ENCODE results near the gene LRP1B. TPM values are rescaled to one million over a fixed set of nuclear protein-coding genes. Genes with fewer than 3 reads are reported as not detected.

The LRP1B gene
- total RNA-seq, 1 experiment from 2014 or later: 0.21 TPM

DNA sequence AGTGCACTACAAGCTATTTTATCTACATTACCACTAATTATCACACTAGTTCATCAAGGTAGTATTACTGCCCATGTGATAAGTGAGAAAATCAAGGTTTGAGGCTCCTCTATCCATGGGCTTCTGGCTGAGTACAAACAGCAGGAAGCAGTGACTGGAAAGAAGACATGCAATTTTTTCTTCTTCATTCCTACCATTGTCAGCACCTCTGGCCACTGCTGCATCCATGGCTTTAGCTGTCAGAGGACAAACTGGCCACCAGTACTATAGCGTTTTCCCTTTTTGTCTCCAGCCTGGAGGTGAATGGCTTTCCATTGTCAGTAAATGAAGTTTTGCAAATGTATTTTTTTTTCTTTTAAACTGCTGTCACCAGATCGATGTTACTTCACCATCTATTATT, 674.9 kb downstream of the LRP1B start:
- no peaks in the 10 kb centered on the region for H3K36me3 Mint-ChIP-seq (ENCODE audit: insufficient read depth, unreplicated experiment)
- H3K9me3 Mint-ChIP-seq (ENCODE audit: low read depth, unreplicated experiment): no peaks in the 10 kb centered on the region
- intact Hi-C loops (cut with micrococcal nuclease; ENCODE audit: unreplicated experiment): no loop called here
- H3K4me1 Mint-ChIP-seq (ENCODE audit: low read depth, unreplicated experiment): no peaks in the 10 kb centered on the region
- TF ChIP-seq, protein P1, sequence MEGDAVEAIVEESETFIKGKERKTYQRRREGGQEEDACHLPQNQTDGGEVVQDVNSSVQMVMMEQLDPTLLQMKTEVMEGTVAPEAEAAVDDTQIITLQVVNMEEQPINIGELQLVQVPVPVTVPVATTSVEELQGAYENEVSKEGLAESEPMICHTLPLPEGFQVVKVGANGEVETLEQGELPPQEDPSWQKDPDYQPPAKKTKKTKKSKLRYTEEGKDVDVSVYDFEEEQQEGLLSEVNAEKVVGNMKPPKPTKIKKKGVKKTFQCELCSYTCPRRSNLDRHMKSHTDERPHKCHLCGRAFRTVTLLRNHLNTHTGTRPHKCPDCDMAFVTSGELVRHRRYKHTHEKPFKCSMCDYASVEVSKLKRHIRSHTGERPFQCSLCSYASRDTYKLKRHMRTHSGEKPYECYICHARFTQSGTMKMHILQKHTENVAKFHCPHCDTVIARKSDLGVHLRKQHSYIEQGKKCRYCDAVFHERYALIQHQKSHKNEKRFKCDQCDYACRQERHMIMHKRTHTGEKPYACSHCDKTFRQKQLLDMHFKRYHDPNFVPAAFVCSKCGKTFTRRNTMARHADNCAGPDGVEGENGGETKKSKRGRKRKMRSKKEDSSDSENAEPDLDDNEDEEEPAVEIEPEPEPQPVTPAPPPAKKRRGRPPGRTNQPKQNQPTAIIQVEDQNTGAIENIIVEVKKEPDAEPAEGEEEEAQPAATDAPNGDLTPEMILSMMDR (IDR thresholded peaks at IDR 0.05; ENCODE audit: unreplicated experiment): no peak
- H3K4me3 Mint-ChIP-seq (ENCODE audit: low read depth, unreplicated experiment): no peak overlapping the region
- no peak overlapping the region for H3K27ac Mint-ChIP-seq (ENCODE audit: unreplicated experiment)
- CTCF ChIA-PET: no interaction called here
- no peak for DNase-seq
- no peaks in the 10 kb centered on the region for H3K27me3 Mint-ChIP-seq (ENCODE audit: unreplicated experiment)
- BruUV-seq (replicated peaks): no TSS peak

DNA sequence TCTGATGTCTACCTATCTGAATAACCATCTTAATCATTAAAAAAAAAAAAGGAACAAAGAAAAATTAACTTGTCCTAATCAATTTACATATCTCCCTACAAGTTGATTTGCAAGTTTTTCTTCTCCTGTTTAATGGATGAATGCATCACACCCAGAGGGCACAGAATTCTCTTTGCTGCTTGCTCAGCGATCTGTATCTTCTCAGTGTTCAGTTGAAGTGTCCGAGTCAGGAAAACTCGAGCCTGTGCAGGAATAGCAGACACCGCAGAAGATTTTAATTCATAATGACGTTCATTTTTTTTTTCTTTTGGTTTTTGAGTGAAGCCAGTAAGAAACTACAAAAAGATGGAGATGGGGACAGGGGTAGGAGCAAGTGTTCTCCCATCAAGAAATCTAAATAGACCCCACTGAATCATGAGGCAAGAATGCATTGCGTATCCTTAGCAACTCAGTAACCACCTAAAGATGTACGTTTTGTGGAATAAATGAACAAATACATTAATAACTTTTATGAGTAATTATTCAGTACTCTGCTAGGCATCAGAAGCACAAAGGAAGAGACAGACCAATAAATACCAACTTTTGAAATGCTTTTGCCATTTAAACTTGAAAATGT, 675.5 kb downstream of the LRP1B start:
- no peaks in the 10 kb centered on the region for H3K4me1 Mint-ChIP-seq (ENCODE audit: low read depth, unreplicated experiment)
- no peak for DNase-seq
- H3K27ac Mint-ChIP-seq (ENCODE audit: unreplicated experiment): no peak overlapping the region
- CTCF ChIA-PET: no interaction called here
- H3K27me3 Mint-ChIP-seq (ENCODE audit: unreplicated experiment): no peaks in the 10 kb centered on the region
- no TSS peak for BruUV-seq (replicated peaks)
- intact Hi-C loops (cut with micrococcal nuclease; ENCODE audit: unreplicated experiment): no loop called here
- H3K9me3 Mint-ChIP-seq (ENCODE audit: low read depth, unreplicated experiment): no peaks in the 10 kb centered on the region
- no peaks in the 10 kb centered on the region for H3K36me3 Mint-ChIP-seq (ENCODE audit: insufficient read depth, unreplicated experiment)
- TF ChIP-seq, protein P1 (IDR thresholded peaks at IDR 0.05; ENCODE audit: unreplicated experiment): no peak
- H3K4me3 Mint-ChIP-seq (ENCODE audit: low read depth, unreplicated experiment): no peak overlapping the region

DNA sequence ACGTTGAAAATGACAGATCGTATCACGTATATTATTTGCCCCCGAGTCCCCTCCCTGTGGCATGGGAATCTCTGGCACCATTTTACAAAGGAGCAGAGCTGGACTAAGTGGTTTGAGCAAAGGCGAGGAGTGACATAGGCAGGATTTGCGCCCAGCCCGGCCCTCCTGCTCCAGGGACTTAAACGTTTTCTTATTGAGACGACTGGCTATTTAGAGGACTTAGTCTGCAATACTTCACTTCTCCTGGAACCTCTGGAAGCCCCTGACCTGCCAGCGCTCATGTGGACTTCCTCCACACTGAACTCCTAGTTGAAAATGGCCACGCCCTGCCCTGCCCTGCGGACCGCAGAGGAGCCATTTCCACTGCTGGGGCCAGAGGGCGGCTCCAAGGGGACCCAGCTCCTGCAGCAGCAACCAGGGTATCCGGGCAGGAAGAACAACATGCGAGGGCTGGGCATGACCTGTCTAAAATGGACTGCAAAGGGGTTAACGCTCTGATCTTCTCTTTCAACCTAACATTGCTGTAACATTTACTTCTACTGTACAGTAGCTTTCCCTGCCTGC, 690.7 kb downstream of the LRP1B start:
- H3K27ac Mint-ChIP-seq (ENCODE audit: unreplicated experiment): no peak overlapping the region
- H3K4me1 Mint-ChIP-seq (ENCODE audit: low read depth, unreplicated experiment): no peaks in the 10 kb centered on the region
- no peak for DNase-seq
- CTCF ChIA-PET: no interaction called here
- no peaks in the 10 kb centered on the region for H3K27me3 Mint-ChIP-seq (ENCODE audit: unreplicated experiment)
- H3K9me3 Mint-ChIP-seq (ENCODE audit: low read depth, unreplicated experiment): no peaks in the 10 kb centered on the region
- intact Hi-C loops (cut with micrococcal nuclease; ENCODE audit: unreplicated experiment): no loop called here
- no TSS peak for BruUV-seq (replicated peaks)
- no peak overlapping the region for H3K4me3 Mint-ChIP-seq (ENCODE audit: low read depth, unreplicated experiment)
- TF ChIP-seq, protein P1 (IDR thresholded peaks at IDR 0.05; ENCODE audit: unreplicated experiment): no peak
- no peaks in the 10 kb centered on the region for H3K36me3 Mint-ChIP-seq (ENCODE audit: insufficient read depth, unreplicated experiment)

DNA sequence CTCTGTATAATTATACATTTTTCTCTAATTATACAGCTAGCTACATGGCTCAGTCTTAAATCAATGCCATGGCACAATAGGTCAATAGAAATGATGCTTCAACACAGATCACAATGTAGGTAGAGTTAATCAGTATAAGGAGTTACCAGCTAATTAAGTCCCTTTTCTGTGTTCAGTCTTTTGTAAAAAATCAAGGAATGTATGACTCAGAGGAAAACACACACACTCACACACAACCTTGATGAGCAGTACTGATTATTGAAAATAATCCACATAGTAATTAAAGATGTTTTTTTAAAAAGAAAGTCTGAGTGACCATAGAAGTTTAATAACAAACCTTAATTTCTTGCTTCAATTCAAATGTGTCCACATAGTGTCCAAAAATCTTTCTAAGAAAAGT, 691.3 kb downstream of the LRP1B start:
- Mint-ChIP-seq H3K27ac (ENCODE audit: unreplicated experiment) (no peak overlapping the region), H3K4me1 (ENCODE audit: low read depth, unreplicated experiment) (peaks cover 6% of the 10 kb centered on the region), H3K9me3 (ENCODE audit: low read depth, unreplicated experiment) (peaks cover 2% of the 10 kb centered on the region), H3K27me3 (ENCODE audit: unreplicated experiment) (no peaks in the 10 kb centered on the region), H3K36me3 (ENCODE audit: insufficient read depth, unreplicated experiment) (no peaks in the 10 kb centered on the region), H3K4me3 (ENCODE audit: low read depth, unreplicated experiment) (no peak overlapping the region)
- no TSS peak for BruUV-seq (replicated peaks)
- TF ChIP-seq, protein P1 (IDR thresholded peaks at IDR 0.05; ENCODE audit: unreplicated experiment): no peak
- DNase-seq: no peak
- CTCF ChIA-PET: no interaction called here
- intact Hi-C loops (cut with micrococcal nuclease; ENCODE audit: unreplicated experiment): no loop called here
